Heart left ventricle (tissue), 16 donors: ENCODE data around the gene STAG1. TPM values are rescaled to one million over a fixed set of nuclear protein-coding genes. Genes with fewer than 3 reads are reported as not detected.

Experiments used
- ATAC-seq, 4 donors: fragments of 200-7000 bp; cut with Tn5 transposase; one replicate each; pipeline ENCODE4 v1.9.1; 2020 to 2022; ENCODE audit warnings: moderate library complexity in 4 of 4, mild to moderate bottlenecking in 3 of 4, moderate number of reproducible peaks in 1 of 4
- DNase-seq, 5 donors: peaks; one replicate each; pipeline ENCODE4 v3.0.0-alpha.2; 2020
- H3K27ac ChIP-seq, 12 donors: fragments of 200-600 bp; sonication (generic) in 4 of 12; one replicate each; pipeline versions ENCODE4 v1.5.0 to v1.8.0; 2016 to 2022; ENCODE audit warnings: mild to moderate bottlenecking in 2 of 12
- H3K27me3 ChIP-seq, 9 donors: fragments of 200-600 bp; sonication (generic) in 2 of 9; one replicate each; pipeline versions ENCODE4 v1.5.1 to v1.8.0; 2016 to 2022; ENCODE audit warnings: mild to moderate bottlenecking in 3 of 9
- H3K36me3 ChIP-seq, 9 donors: fragments of 200-600 bp; sonication (generic) in 2 of 9; one replicate each; pipeline versions ENCODE4 v1.5.0 to v1.8.0; 2018 to 2022; ENCODE audit warnings: mild to moderate bottlenecking in 2 of 9
- H3K4me1 ChIP-seq, 12 donors: fragments of 200-600 bp; sonication (generic) in 4 of 12; one replicate each; pipeline versions ENCODE4 v1.5.0 to v1.8.0; 2016 to 2022; ENCODE audit warnings: mild to moderate bottlenecking in 3 of 12
- H3K4me3 ChIP-seq, 12 donors: fragments of 200-600 bp; sonication (generic) in 4 of 12; one replicate each; pipeline versions ENCODE4 v1.5.0 to v1.8.0; 2017 to 2022; ENCODE audit warnings: mild to moderate bottlenecking in 9 of 12, moderate library complexity in 4 of 12
- H3K9me3 ChIP-seq, 12 donors: fragments of 200-600 bp; sonication (generic) in 4 of 12; one replicate each; pipeline versions ENCODE4 v1.5.0 to v1.8.0; 2016 to 2022; ENCODE audit warnings: mild to moderate bottlenecking in 1 of 12
- POLR2A ChIP-seq, 2 donors: fragments of 450-650 bp; IDR thresholded peaks; one replicate each; pipeline ENCODE4 v1.6.1; 2017; ENCODE audit warnings: antibody characterized with exemption in 2 of 2, mild to moderate bottlenecking in 2 of 2, moderate library complexity in 2 of 2
- WGBS, 4 donors: extraction: QIAGEN DNeasy Blood & Tissue Kit in 2 of 4; methylation state at CpG; one replicate each; pipeline versions ENCODE4 v1.1.5 to v1.1.7; 2013 to 2018; 5-methylcytosine and 5-hydroxymethylcytosine counted together
- intact Hi-C, 10 donors: fragments of 100-400 bp; cut with DNase I; formaldehyde crosslinking; loops; one replicate each; pipeline versions ENCODE4 v1.11.1 to v1.14.2; 2022
- polyA plus RNA-seq, 2 donors: library from polyadenylated mRNA; stranded (reverse); fragments of 200-250 nt; gene quantifications; one replicate each; pipeline ENCODE4 v1.2.3, GENCODE V29; 2013
- total RNA-seq, 9 donors: library from RNA; depleted of rRNA in 2 of 9; stranded (reverse); fragments of >200 nt in 2 of 9; fragmentation: NEBNext Ultra II Directional in 3 of 9; extraction: Animal tissue kit (Norgen Biotek cat#: 25700) in 3 of 9; gene quantifications; one replicate each; pipeline versions ENCODE4 v1.1.0 to v1.2.4, GENCODE V29; 2016 to 2023
- TF ChIP-seq, protein P1 (sequence below), 12 donors: fragments of 200-600 bp; sonication (generic) in 4 of 12; IDR thresholded peaks; one replicate each; pipeline versions ENCODE4 v1.5.0 to v1.8.0; 2018 to 2022; ENCODE audit warnings: antibody characterized with exemption in 12 of 12, mild to moderate bottlenecking in 5 of 12
- donor health status: ischemic (EF 13 %, LVEDD 7.1; RV severe dilation, severe dysfunction).
- donor health status: healthy with polysubstance abuse.
- donor health status: DM: no; HTN: yes; CAD: no.
- donor health status: DM: no; HTN: no; CAD: no.
- donor health status: ischemic (EF 25% LVEDD 6.9; RV normal size, moderate dysfunction).
- donor health status: ischemic (EF 25% LVEDD 5.7; RV mildly dilated, moderate dysfunction).
- donor health status: healthy.
- donor health status: DM: yes; HTN: yes; CAD: no.
- donor health status: ischemic (EF 35%, LVEDD 5.7; RV mildly dilated, moderate dysfunction).
- donor health status: nonischemic (EF 11% LVEDD 7.7; RV severe dilation, severe dysfunction).
- donor health status: DM: yes; HTN: yes; CAD: no.
- donor health status: PGD.
- donor health status: ischemic (EF 29% LVEDD 5.4; RV normal size, mild dysfunction).
- donor health status: nonischemic (EF 23%, LVEDD 6.1; RV moderate dilation, normal function).

STAG1 gene
- total and polyA plus RNA-seq, 11 donors = 7.2 to 23.4 (median 19.8) TPM

DNA sequence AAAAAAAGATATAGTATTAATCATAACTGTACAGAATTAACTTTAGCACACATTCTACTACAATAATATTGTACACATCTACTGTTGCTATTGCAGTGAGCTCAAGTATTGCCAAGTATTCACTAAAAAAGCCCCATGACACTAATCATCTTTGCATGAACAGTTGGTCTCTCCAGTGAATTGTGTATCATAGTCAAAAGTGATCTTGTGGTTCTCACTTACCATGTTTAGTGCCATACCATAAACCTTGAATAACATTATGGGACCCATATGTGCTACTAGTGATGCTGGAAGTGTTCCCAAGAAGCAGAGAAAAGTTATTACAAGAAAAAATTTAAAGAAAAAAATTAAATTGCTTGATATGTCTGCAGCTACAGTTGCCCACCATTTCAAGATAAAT is 324.9 kb downstream of the STAG1 start:
- no peaks in the 10 kb centered on the region for H3K4me1 ChIP-seq
- no peaks in the 10 kb centered on the region for H3K9me3 ChIP-seq
- TF ChIP-seq, protein P1, sequence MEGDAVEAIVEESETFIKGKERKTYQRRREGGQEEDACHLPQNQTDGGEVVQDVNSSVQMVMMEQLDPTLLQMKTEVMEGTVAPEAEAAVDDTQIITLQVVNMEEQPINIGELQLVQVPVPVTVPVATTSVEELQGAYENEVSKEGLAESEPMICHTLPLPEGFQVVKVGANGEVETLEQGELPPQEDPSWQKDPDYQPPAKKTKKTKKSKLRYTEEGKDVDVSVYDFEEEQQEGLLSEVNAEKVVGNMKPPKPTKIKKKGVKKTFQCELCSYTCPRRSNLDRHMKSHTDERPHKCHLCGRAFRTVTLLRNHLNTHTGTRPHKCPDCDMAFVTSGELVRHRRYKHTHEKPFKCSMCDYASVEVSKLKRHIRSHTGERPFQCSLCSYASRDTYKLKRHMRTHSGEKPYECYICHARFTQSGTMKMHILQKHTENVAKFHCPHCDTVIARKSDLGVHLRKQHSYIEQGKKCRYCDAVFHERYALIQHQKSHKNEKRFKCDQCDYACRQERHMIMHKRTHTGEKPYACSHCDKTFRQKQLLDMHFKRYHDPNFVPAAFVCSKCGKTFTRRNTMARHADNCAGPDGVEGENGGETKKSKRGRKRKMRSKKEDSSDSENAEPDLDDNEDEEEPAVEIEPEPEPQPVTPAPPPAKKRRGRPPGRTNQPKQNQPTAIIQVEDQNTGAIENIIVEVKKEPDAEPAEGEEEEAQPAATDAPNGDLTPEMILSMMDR (IDR thresholded peaks at IDR 0.05) = no peak
- TF ChIP-seq POLR2A (IDR thresholded peaks at IDR 0.05) = no peak
- no peaks in the 10 kb centered on the region for H3K27me3 ChIP-seq
- ATAC-seq (no peak), DNase-seq (no peak)
- H3K27ac ChIP-seq = no peak overlapping the region
- no peak overlapping the region for H3K4me3 ChIP-seq
- intact Hi-C loops = no loop called here
- H3K36me3 ChIP-seq = peaks cover 0 to 57% (median 16%) of the 10 kb centered on the region in 9 donors

DNA sequence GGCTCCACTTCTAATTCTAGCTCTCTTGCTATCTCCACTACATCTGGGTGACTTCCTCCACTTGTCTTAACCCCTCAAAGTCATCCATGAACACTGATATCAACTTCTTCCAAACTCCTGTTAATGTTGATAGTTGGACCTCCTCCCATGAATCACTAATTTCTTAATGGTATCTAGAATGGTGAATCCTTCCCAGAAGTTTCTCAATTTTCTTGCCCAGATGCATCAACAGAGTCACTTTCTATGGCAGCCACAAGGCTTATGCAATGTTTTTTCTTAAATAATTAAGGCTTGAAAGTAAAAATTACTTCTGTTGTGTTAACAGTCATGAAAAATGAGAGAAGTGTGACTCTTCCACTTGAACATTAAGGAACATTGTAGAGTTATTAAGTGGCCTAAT is 337.7 kb downstream of the STAG1 start:
- DNase-seq (no peak), ATAC-seq (no peak)
- H3K4me3 ChIP-seq = no peak overlapping the region
- H3K36me3 ChIP-seq = peaks cover 0 to 50% (median 27%) of the 10 kb centered on the region in 9 donors
- no peak overlapping the region for H3K27ac ChIP-seq
- no peaks in the 10 kb centered on the region for H3K27me3 ChIP-seq
- H3K4me1 ChIP-seq = no peaks in the 10 kb centered on the region
- no peaks in the 10 kb centered on the region for H3K9me3 ChIP-seq
- TF ChIP-seq, protein P1 (IDR thresholded peaks at IDR 0.05) = no peak
- no peak for TF ChIP-seq POLR2A (IDR thresholded peaks at IDR 0.05)
- intact Hi-C loops = no loop called here

DNA sequence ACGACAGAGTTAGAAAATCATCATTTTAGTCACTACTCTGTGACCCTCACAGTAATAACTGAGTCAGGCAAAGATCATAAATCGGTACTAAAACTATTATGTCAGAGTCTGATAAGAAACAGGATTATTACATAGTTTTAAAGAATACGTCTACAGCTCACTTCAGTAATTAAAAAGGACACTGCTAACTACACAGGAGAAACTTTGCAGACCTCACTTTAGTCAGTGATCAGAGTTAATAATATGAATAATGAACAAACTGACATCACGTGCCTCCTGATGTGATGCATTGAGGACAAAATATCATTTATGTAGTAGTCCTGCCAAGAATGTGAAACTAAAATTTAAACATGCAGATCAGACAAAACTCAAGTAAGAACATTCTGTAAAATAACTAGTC is 339.9 kb downstream of the STAG1 start:
- intact Hi-C loops = no loop called here
- DNase-seq = no peak
- Histone ChIP-seq H3K27ac (no peak overlapping the region), H3K27me3 (no peaks in the 10 kb centered on the region), H3K4me1 (no peaks in the 10 kb centered on the region), H3K9me3 (no peaks in the 10 kb centered on the region), H3K36me3 (peaks cover 0 to 51% (median 19%) of the 10 kb centered on the region in 9 donors), H3K4me3 (no peak overlapping the region)
- no peak for ATAC-seq
- no peak for TF ChIP-seq POLR2A (IDR thresholded peaks at IDR 0.05)
- TF ChIP-seq, protein P1 (IDR thresholded peaks at IDR 0.05) = no peak
- WGBS, 4 donors = 90 to 93% (median 92%) methylated on average over 4 of the region's 4 CpGs

DNA sequence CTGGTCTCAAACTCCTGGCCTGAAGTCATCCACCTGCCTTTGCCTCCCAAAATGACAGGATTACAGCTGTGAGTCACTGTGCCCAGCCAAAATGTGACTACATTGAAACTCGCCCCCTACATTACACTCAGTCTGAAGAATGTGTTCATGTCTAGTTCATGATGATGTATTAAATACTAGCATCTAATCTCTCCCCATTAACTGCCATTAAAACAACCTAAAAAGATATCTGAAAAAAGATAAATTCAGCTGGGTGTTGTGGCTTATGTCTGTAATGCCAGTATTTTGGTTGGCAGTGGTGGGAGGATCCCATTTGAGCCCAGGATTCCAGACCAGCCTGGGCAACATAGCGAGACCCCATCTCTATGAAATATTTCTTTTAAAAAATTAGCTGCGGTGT is 342.6 kb downstream of the STAG1 start:
- ATAC-seq (no peak), DNase-seq (no peak)
- no peak overlapping the region for H3K27ac ChIP-seq
- no peaks in the 10 kb centered on the region for H3K27me3 ChIP-seq
- no peaks in the 10 kb centered on the region for H3K9me3 ChIP-seq
- H3K4me1 ChIP-seq = no peaks in the 10 kb centered on the region
- H3K4me3 ChIP-seq = no peak overlapping the region
- H3K36me3 ChIP-seq = peaks cover 0 to 39% (median 11%) of the 10 kb centered on the region in 9 donors
- TF ChIP-seq, protein P1 (IDR thresholded peaks at IDR 0.05) = no peak
- no peak for TF ChIP-seq POLR2A (IDR thresholded peaks at IDR 0.05)
- 96 to 98% (median 97%) methylated on average over 3 of the region's 3 CpGs for WGBS, 4 donors
- intact Hi-C loops = no loop called here
